ENCODE data around the gene TNNC2.

The TNNC2 gene

DNA sequence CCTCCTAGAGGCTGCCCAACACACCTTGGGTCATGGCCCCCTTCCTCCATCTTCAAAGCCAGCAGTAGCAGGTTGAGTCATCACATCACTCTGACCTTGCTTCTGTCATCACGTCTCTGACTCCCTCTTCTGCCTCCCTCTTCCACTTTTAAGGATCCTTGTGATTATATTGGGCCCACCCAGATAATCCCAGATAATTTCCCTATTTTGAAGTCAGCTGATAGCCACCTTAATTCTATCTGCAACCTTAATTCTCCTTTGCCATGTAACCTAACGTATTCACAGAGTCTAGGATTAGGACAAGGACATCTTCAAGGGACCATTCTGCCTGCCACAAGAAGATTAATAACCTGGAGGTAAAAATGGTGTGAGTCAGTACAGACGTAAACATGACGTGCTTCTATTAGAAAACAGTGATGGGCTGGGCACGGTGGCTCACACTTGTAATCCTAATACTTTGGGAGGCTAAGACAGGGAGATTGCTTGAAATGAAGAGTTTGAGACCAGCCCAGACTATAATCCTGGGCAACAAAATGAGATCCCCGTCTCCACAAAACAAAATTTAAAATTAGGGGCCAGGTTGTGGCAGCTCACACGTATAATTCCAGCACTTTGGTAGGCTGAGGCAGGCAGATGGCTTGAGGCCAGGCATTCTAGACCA, 33.6 kb upstream of the TNNC2 start:
- no peak overlapping the region for H3K4me3 ChIP-seq (ENCODE audit: low read length)
- H3K27me3 ChIP-seq (ENCODE audit: insufficient read depth, low read length) = no peaks in the 10 kb centered on the region
- no peaks in the 10 kb centered on the region for H3K36me3 ChIP-seq (ENCODE audit: insufficient read depth, low read length)
- 85% methylated on average over 7 of the region's 7 CpGs for WGBS
- peaks cover 8% of the 10 kb centered on the region; the same call in 1 of the 2 replicates for H3K4me1 ChIP-seq (ENCODE audit: insufficient read depth, low read length)
- no peaks in the 10 kb centered on the region for H3K9me3 ChIP-seq (ENCODE audit: insufficient read depth, low read depth, low read length)
- no peak overlapping the region for H3K27ac ChIP-seq (ENCODE audit: low read depth, low read length)
- no peak overlapping the region for H3K9ac ChIP-seq (ENCODE audit: low read depth, low read length)

- no peaks in the 10 kb centered on the region for H3K36me3 ChIP-seq (ENCODE audit: insufficient read depth, low read length)
- H3K9me3 ChIP-seq (ENCODE audit: insufficient read depth, low read depth, low read length) = no peaks in the 10 kb centered on the region
- H3K4me3 ChIP-seq (ENCODE audit: low read length) = no peak overlapping the region
- H3K27me3 ChIP-seq (ENCODE audit: insufficient read depth, low read length) = no peaks in the 10 kb centered on the region
- peaks cover 11% of the 10 kb centered on the region for H3K4me1 ChIP-seq (ENCODE audit: insufficient read depth, low read length)
- H3K27ac ChIP-seq (ENCODE audit: low read depth, low read length) = no peak overlapping the region
- WGBS = 97% methylated on average over 5 of the region's 5 CpGs
- H3K9ac ChIP-seq (ENCODE audit: low read depth, low read length) = no peak overlapping the region
Measured at GRCh38 chr20:45859916-45860315, 32.8 kb upstream of the TNNC2 start.

- Histone ChIP-seq H3K9ac (ENCODE audit: low read depth, low read length) (0 out of 2 replicates have a peak overlapping the region, but pooled peaks have one; percentile 12), H3K27me3 (ENCODE audit: insufficient read depth, low read length) (no peaks in the 10 kb centered on the region), H3K36me3 (ENCODE audit: insufficient read depth, low read length) (no peaks in the 10 kb centered on the region), H3K4me3 (ENCODE audit: low read length) (peak overlapping the region; percentile 89), H3K27ac (ENCODE audit: low read depth, low read length) (peak overlapping the region; percentile 80), H3K9me3 (ENCODE audit: insufficient read depth, low read depth, low read length) (no peaks in the 10 kb centered on the region), H3K4me1 (ENCODE audit: insufficient read depth, low read length) (peaks cover 28% of the 10 kb centered on the region)
- 1% methylated on average over 13 of the region's 13 CpGs for WGBS
Measured at GRCh38 chr20:45857882-45858216, 30.7 kb upstream of the TNNC2 start.

DNA sequence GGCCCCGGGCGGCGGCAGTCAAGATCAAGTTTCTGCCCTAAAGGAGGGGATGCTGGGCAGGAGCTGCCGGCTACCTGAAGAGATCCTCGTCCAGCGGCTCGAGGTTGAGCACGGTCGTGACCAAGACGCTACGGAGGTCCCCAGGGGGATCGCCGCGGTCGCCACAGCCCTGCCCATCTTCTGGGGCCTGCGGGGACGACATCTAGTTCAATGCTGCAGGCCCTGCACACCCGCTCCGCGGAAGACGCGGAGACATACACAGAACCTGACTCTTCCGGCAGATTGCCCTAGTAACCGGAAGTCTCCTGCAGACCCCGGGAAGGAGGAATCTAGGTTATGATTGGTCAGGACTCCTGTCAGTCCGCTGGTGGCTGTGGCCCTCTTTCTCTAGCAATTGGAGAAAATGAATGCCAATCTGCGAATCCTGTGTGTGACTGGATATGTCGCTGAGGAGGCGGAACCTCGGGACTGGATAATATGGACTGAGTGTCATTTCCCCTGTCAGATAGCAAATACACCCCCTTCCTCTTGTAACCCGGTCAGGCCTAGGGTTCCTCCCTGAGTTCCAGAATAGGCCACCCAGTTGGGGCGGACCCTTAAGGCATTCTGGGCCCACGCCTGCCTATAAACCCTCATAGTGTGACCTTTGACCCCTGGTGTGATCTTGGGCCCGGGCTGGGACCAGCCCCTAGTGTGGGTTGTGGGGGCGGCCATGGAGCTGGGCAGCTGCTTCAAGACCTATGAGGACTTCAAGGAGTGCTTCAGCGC, 30.2 kb upstream of the TNNC2 start, which contains the start of the genes ACOT8 and ZSWIM3:
Gene ACOT8 (minus strand): TSS at position 279 of the 768 bp plus-strand sequence. CDS start 77 bp downstream, at position 202.
Gene ZSWIM3 (plus strand): TSS at position 501 of the 768 bp plus-strand sequence. CDS start 212 bp downstream, at position 713.
- H3K4me1 ChIP-seq (ENCODE audit: insufficient read depth, low read length) = peaks cover 28% of the 10 kb centered on the region
- WGBS = 1% methylated on average over 33 of the region's 36 CpGs
- peak within 1 kb of the TSS; percentile 89 for H3K4me3 ChIP-seq (ENCODE audit: low read length)
- no peaks in the 10 kb centered on the region for H3K36me3 ChIP-seq (ENCODE audit: insufficient read depth, low read length)
- H3K27ac ChIP-seq (ENCODE audit: low read depth, low read length) = peak within 1 kb of the TSS; percentile 80
- no peaks in the 10 kb centered on the region for H3K27me3 ChIP-seq (ENCODE audit: insufficient read depth, low read length)
- no peaks in the 10 kb centered on the region for H3K9me3 ChIP-seq (ENCODE audit: insufficient read depth, low read depth, low read length)
- peak within 1 kb of the TSS; percentile 68 for H3K9ac ChIP-seq (ENCODE audit: low read depth, low read length)

- Histone ChIP-seq H3K4me1 (ENCODE audit: insufficient read depth, low read length) (peaks cover 26% of the 10 kb centered on the region), H3K36me3 (ENCODE audit: insufficient read depth, low read length) (peaks cover 7% of the 10 kb centered on the region; the same call in 1 of the 2 replicates), H3K27ac (ENCODE audit: low read depth, low read length) (peak overlapping the region; percentile 92), H3K27me3 (ENCODE audit: insufficient read depth, low read length) (no peaks in the 10 kb centered on the region), H3K4me3 (ENCODE audit: low read length) (peak overlapping the region; percentile 30), H3K9ac (ENCODE audit: low read depth, low read length) (peak overlapping the region; percentile 50), H3K9me3 (ENCODE audit: insufficient read depth, low read depth, low read length) (no peaks in the 10 kb centered on the region)
- WGBS = 29% methylated on average over 1 of the region's 2 CpGs
Measured at GRCh38 chr20:45853484-45853883, 26.4 kb upstream of the TNNC2 start.

DNA sequence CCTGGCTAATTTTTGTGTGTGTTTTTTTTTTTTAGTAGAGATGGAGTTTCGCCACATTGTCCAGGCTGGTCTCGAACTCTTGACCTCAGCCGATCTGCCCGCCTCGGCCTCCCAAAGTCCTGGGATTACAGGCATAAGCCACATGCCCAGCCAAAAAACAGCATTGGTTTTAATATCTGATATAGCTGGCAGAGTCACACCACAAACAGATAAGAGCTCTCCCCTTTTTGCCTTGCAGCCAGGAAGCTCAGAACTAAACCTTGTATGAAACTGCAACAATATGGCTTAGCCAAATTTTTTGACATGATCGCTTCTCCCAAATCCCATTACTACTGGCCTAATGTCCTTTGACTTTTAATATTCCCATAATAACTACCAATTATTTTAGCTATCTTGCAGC, 25.2 kb upstream of the TNNC2 start:
- Histone ChIP-seq H3K4me3 (ENCODE audit: low read length) (no peak overlapping the region), H3K27me3 (ENCODE audit: insufficient read depth, low read length) (no peaks in the 10 kb centered on the region), H3K4me1 (ENCODE audit: insufficient read depth, low read length) (peaks cover 20% of the 10 kb centered on the region), H3K36me3 (ENCODE audit: insufficient read depth, low read length) (peaks cover 10% of the 10 kb centered on the region; the same call in 1 of the 2 replicates), H3K9me3 (ENCODE audit: insufficient read depth, low read depth, low read length) (no peaks in the 10 kb centered on the region), H3K9ac (ENCODE audit: low read depth, low read length) (no peak overlapping the region), H3K27ac (ENCODE audit: low read depth, low read length) (no peak overlapping the region; the same call in 1 of the 2 replicates)
- 95% methylated on average over 6 of the region's 6 CpGs for WGBS

DNA sequence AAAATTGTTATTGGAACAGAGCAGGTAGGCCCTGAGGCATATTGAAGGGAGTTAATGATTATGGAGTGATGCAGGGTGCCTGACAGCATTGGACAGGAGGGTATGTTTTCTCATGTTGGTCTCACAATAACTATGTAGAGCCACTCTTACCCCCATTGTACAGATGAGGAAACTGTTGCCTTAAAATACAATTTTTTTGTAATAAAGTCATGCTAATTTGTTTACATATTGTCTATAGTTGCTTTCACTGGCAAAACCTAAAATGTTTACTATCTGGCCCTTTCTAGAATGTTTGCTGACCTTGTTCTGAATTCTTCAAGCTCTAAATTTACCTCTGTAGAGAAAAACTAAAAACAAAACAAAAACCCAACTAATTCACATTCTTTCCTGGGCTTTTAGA, 24.4 kb upstream of the TNNC2 start:
- H3K9me3 ChIP-seq (ENCODE audit: insufficient read depth, low read depth, low read length) = no peaks in the 10 kb centered on the region
- H3K27me3 ChIP-seq (ENCODE audit: insufficient read depth, low read length) = no peaks in the 10 kb centered on the region
- H3K4me1 ChIP-seq (ENCODE audit: insufficient read depth, low read length) = peaks cover 20% of the 10 kb centered on the region
- peaks cover 11% of the 10 kb centered on the region for H3K36me3 ChIP-seq (ENCODE audit: insufficient read depth, low read length)
- H3K27ac ChIP-seq (ENCODE audit: low read depth, low read length) = no peak overlapping the region
- no peak overlapping the region for H3K9ac ChIP-seq (ENCODE audit: low read depth, low read length)
- H3K4me3 ChIP-seq (ENCODE audit: low read length) = no peak overlapping the region

- 92% methylated on average over 1 of the region's 1 CpG for WGBS
- H3K4me1 ChIP-seq (ENCODE audit: insufficient read depth, low read length) = peaks cover 20% of the 10 kb centered on the region
Measured at GRCh38 chr20:45850926-45851325, 23.8 kb upstream of the TNNC2 start.

GRCh38 chr20:45850238-45850637, 23.1 kb upstream of the TNNC2 start:
- no peaks in the 10 kb centered on the region for H3K9me3 ChIP-seq (ENCODE audit: insufficient read depth, low read depth, low read length)
- no peak overlapping the region for H3K4me3 ChIP-seq (ENCODE audit: low read length)
- no peak overlapping the region for H3K9ac ChIP-seq (ENCODE audit: low read depth, low read length)
- no peaks in the 10 kb centered on the region for H3K27me3 ChIP-seq (ENCODE audit: insufficient read depth, low read length)
- whole genome bisulfite sequencing = 96% methylated on average over 2 of the region's 2 CpGs
- H3K27ac ChIP-seq (ENCODE audit: low read depth, low read length) = no peak overlapping the region
- H3K4me1 ChIP-seq (ENCODE audit: insufficient read depth, low read length) = peaks cover 20% of the 10 kb centered on the region
- peaks cover 23% of the 10 kb centered on the region for H3K36me3 ChIP-seq (ENCODE audit: insufficient read depth, low read length)

More at GRCh38 chr20:45850926-45851325, 23.8 kb upstream of the TNNC2 start:
- Histone ChIP-seq H3K9me3 (ENCODE audit: insufficient read depth, low read depth, low read length) (no peaks in the 10 kb centered on the region), H3K27me3 (ENCODE audit: insufficient read depth, low read length) (no peaks in the 10 kb centered on the region), H3K36me3 (ENCODE audit: insufficient read depth, low read length) (peaks cover 17% of the 10 kb centered on the region), H3K4me3 (ENCODE audit: low read length) (no peak overlapping the region), H3K27ac (ENCODE audit: low read depth, low read length) (no peak overlapping the region), H3K9ac (ENCODE audit: low read depth, low read length) (no peak overlapping the region)

GRCh38 chr20:45848969-45849582, 22.0 kb upstream of the TNNC2 start:
- H3K27me3 ChIP-seq (ENCODE audit: insufficient read depth, low read length) = no peaks in the 10 kb centered on the region
- H3K9ac ChIP-seq (ENCODE audit: low read depth, low read length) = no peak overlapping the region
- H3K27ac ChIP-seq (ENCODE audit: low read depth, low read length) = no peak overlapping the region
- WGBS = 95% methylated on average over 8 of the region's 8 CpGs
- H3K4me1 ChIP-seq (ENCODE audit: insufficient read depth, low read length) = peaks cover 10% of the 10 kb centered on the region
- no peak overlapping the region for H3K4me3 ChIP-seq (ENCODE audit: low read length)
- no peaks in the 10 kb centered on the region for H3K9me3 ChIP-seq (ENCODE audit: insufficient read depth, low read depth, low read length)
- H3K36me3 ChIP-seq (ENCODE audit: insufficient read depth, low read length) = peaks cover 32% of the 10 kb centered on the region

GRCh38 chr20:45848421-45848820, 21.3 kb upstream of the TNNC2 start:
- WGBS = 97% methylated on average over 8 of the region's 8 CpGs
- Histone ChIP-seq H3K27me3 (ENCODE audit: insufficient read depth, low read length) (no peaks in the 10 kb centered on the region), H3K36me3 (ENCODE audit: insufficient read depth, low read length) (peaks cover 38% of the 10 kb centered on the region), H3K9ac (ENCODE audit: low read depth, low read length) (no peak overlapping the region), H3K27ac (ENCODE audit: low read depth, low read length) (no peak overlapping the region), H3K9me3 (ENCODE audit: insufficient read depth, low read depth, low read length) (no peaks in the 10 kb centered on the region), H3K4me3 (ENCODE audit: low read length) (no peak overlapping the region), H3K4me1 (ENCODE audit: insufficient read depth, low read length) (peaks cover 5% of the 10 kb centered on the region)
